ENCODE data around the gene PCDHA7.
"Not testable (repeated sequence)": the region's sequence is repeated elsewhere in the genome, so short reads cannot be mapped to it uniquely, and the experiment has no call there.

PCDHA7 gene, protein sequence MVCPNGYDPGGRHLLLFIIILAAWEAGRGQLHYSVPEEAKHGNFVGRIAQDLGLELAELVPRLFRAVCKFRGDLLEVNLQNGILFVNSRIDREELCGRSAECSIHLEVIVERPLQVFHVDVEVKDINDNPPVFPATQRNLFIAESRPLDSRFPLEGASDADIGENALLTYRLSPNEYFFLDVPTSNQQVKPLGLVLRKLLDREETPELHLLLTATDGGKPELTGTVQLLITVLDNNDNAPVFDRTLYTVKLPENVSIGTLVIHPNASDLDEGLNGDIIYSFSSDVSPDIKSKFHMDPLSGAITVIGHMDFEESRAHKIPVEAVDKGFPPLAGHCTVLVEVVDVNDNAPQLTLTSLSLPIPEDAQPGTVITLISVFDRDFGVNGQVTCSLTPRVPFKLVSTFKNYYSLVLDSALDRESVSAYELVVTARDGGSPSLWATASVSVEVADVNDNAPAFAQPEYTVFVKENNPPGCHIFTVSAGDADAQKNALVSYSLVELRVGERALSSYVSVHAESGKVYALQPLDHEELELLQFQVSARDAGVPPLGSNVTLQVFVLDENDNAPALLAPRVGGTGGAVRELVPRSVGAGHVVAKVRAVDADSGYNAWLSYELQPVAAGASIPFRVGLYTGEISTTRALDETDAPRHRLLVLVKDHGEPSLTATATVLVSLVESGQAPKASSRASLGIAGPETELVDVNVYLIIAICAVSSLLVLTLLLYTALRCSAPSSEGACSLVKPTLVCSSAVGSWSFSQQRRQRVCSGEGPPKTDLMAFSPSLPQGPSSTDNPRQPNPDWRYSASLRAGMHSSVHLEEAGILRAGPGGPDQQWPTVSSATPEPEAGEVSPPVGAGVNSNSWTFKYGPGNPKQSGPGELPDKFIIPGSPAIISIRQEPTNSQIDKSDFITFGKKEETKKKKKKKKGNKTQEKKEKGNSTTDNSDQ

DNA sequence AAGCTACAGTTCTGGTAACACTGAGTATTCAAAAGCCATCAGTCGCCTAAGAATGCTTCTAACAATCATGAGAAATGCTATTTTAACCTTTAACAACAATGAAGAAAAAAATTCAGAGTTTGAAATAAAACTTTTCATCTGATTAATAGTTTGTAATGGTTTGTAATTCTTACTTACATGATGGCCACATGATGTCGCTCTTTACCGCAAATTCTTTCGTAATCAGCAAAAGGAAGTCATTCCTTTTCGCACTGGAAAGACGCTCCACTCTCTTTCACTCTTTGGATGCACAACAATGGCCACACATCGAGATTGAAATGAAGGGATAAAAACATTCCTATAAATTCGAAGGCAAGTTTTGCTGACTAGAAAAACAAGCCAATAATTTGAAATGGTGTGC is at the start of gene PCDHA7:
PCDHA7 (plus strand) TSS at position 277 of the 400 bp plus-strand sequence; CDS start at position 392, 115 bp downstream.
- peak; percentile 52 for DNase-seq (ENCODE audit: low spot score)

DNA sequence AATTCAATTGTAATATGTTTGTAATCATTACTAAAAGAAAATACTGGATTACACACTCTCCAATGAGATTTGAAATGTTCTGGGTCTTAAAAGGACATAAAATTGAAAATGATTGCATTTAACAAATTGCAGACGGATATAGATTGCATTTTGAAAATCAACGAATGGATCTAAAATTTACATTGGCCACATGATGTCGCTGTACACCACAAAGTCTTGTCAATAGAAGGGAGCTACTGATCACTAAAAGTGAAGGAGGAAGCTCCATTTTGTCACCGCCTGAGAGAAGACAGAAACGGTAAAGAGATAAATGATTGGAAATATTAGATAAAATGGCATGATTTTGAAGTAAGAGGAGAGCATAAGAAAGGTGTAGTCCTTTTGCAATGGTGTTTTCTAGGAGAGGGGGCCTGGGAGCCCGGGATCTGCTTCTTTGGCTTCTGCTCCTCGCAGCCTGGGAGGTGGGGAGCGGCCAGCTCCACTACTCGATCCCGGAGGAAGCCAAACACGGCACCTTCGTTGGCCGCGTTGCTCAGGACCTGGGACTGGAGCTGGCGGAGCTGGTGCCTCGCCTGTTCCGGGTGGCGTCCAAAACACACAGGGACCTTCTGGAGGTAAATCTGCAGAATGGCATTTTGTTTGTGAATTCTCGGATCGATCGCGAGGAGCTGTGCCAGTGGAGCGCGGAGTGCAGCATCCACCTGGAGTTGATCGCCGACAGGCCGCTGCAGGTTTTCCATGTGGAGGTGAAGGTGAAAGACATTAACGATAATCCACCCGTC is 48.0 kb upstream of the PCDHA7 start, which contains the start of gene PCDHA1:
PCDHA1 (plus strand) TSS at position 236 of the 782 bp plus-strand sequence.
- no peak for DNase-seq (ENCODE audit: low spot score)

DNA sequence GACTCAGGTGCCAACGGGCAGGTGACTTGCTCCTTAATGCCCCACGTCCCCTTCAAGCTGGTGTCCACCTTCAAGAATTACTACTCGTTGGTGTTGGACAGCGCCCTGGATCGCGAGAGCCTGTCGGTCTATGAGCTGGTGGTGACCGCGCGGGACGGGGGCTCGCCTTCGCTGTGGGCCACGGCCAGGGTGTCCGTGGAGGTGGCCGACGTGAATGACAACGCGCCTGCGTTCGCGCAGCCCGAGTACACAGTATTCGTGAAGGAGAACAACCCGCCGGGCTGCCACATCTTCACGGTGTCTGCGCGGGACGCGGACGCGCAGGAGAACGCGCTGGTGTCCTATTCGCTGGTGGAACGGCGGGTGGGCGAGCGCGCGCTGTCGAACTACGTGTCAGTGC is 46.6 kb upstream of the PCDHA7 start:
- not testable (repeated sequence) for DNase-seq (ENCODE audit: low spot score)

DNA sequence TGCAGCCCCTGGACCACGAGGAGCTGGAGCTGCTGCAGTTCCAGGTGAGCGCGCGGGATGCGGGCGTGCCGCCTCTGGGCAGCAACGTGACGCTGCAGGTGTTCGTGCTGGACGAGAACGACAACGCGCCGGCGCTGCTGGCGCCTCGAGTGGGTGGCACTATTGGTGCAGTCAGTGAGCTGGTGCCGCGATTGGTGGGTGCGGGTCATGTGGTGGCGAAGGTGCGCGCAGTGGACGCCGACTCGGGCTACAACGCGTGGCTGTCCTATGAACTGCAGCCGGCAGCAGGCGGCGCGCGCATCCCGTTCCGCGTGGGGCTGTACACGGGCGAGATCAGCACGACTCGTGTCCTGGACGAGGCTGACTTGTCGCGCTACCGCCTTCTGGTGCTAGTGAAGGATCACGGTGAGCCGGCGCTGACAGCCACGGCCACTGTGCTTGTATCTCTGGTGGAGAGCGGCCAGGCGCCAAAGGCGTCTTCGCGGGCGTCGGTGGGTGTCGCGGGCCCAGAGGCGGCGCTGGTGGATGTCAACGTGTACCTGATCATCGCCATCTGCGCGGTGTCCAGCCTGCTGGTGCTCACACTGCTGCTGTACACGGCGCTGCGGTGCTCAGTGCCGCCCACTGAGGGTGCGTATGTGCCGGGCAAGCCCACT is 46.1 kb upstream of the PCDHA7 start:
- DNase-seq (ENCODE audit: low spot score): not testable (repeated sequence)

DNA sequence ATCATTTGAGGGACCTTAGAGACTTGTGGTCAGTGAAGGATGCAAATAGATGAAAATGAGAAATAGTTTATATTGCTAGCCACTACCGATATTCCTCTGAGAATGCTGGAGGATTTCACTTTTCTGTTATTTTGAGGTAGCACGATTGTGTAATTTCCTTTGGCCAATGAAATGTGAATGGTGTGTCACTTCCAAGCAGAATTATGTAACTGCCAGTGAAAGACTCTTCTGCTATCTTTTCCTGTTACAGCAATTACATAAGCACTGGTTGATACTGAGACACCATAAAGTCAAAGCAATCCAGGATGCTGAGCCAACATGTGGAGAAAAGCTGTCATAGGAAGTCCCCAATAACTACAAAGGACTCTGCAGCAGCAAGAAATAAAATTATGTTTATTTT is 43.0 kb upstream of the PCDHA7 start:
- no peak for DNase-seq (ENCODE audit: low spot score)

DNA sequence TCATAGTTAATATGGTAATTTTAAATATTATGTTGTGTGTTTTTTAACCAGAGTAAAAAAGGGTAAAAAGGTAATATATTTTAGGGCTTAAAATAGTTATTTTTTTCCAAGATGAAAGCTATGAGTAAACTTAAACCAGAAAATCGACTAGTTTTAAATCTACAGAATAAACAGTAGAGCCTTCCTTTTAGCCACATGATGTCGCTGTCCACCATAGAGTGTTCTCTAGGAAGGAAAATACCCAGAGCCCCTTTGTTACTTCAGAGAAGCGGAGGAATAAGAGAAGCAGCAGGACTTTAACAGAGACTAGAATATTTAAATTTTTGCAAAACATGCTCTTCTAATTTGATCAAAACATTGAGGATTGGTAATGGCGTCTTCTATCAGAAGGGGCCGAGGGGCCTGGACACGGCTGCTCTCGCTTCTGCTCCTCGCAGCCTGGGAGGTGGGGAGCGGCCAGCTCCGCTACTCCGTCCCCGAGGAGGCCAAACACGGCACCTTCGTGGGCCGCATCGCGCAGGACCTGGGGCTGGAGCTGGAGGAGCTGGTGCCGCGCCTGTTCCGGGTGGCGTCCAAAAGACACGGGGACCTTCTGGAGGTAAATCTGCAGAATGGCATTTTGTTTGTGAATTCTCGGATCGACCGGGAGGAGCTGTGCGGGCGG is 39.3 kb upstream of the PCDHA7 start, which contains the start of gene PCDHA2:
PCDHA2 (plus strand) TSS at position 258 of the 664 bp plus-strand sequence.
- peak; percentile 25 for DNase-seq (ENCODE audit: low spot score)

DNA sequence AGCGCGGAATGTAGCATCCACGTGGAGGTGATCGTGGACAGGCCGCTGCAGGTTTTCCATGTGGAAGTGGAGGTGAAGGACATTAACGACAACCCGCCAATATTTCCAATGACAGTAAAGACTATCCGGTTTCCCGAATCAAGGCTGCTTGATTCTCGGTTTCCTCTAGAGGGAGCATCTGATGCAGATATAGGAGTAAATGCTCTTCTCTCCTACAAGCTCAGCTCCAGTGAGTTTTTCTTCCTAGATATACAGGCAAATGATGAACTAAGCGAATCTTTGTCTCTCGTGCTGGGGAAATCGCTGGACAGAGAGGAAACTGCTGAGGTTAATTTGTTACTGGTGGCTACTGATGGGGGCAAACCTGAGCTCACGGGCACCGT is 38.8 kb upstream of the PCDHA7 start:
- peak; percentile 11 for DNase-seq (ENCODE audit: low spot score)

DNA sequence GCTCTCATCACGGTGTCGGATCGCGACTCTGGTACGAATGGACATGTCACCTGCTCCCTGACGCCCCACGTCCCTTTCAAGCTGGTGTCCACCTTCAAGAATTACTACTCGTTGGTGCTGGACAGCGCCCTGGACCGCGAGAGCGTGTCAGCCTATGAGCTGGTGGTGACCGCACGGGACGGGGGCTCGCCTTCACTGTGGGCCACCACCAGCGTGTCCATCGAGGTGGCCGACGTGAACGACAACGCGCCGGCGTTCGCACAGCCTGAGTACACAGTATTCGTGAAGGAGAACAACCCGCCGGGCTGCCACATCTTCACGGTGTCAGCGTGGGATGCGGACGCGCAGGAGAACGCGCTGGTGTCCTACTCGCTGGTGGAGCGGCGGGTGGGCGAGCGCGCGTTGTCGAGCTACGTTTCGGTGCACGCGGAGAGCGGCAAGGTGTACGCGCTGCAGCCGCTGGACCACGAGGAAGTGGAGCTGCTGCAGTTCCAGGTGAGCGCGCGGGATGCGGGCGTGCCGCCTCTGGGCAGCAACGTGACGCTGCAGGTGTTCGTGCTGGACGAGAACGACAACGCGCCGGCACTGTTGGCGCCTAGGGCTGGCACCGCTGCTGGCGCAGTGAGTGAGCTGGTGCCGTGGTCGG is 37.9 kb upstream of the PCDHA7 start:
- not testable (repeated sequence) for DNase-seq (ENCODE audit: low spot score)

DNA sequence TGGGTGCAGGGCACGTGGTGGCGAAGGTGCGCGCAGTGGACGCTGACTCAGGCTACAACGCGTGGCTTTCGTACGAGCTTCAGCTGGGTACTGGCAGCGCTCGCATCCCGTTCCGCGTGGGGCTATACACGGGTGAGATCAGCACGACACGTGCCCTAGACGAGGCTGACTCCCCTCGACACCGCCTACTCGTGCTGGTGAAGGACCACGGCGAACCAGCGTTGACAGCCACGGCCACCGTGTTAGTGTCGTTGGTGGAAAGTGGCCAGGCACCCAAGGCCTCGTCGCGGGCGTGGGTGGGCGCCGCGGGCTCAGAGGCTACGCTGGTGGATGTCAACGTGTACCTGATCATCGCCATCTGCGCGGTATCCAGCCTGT is 37.4 kb upstream of the PCDHA7 start:
- DNase-seq (ENCODE audit: low spot score): no peak

DNA sequence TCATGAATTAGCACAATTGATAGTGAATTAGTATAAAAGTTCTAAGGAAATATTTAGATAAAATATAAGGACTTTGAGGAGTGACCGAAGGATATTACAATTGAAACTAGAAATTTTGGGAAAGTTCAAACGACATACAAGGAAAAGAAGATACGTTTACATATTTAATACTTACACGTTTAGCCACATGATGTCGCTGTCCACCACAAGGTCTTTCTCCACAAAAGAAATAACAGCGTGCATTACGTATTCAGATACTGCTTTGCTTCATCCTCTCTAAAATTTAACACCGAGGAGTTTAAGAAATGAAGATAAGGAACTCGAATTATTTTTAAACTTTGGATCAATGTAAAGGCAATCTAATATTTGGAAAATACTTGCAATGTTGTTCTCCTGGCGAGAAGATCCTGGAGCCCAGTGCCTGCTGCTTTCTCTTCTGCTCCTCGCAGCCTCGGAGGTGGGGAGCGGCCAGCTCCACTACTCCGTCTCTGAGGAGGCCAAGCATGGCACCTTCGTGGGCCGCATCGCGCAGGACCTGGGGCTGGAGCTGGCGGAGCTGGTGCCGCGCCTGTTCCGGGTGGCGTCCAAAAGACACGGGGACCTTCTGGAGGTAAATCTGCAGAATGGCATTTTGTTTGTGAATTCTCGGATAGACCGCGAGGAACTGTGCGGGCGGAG is 33.1 kb upstream of the PCDHA7 start, which contains the start of gene PCDHA3:
PCDHA3 (plus strand) TSS at position 242 of the 678 bp plus-strand sequence.
- DNase-seq (ENCODE audit: low spot score): peak; percentile 67

DNA sequence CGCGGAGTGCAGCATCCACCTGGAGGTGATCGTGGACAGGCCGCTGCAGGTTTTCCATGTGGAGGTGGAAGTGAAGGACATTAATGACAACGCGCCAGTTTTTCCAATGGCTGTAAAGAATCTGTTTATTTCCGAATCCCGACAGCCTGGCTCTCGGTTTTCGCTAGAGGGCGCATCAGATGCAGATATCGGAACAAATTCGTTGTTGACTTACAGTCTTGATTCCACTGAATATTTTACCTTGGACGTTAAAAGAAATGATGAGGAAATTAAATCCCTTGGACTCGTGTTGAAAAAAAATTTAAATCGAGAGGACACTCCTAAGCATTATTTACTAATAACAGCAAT is 32.6 kb upstream of the PCDHA7 start:
- peak; percentile 28 for DNase-seq (ENCODE audit: low spot score)

DNA sequence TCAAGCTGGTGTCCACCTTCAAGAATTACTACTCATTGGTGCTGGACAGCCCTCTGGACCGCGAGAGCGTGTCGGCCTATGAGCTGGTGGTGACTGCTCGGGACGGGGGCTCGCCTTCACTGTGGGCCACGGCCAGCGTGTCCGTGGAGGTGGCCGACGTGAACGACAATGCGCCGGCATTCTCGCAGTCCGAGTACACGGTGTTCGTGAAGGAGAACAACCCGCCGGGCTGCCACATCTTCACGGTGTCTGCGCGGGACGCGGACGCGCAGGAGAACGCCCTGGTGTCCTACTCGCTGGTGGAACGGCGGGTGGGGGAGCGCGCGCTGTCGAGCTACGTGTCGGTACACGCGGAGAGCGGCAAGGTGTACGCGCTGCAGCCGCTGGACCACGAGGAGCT is 31.7 kb upstream of the PCDHA7 start:
- DNase-seq (ENCODE audit: low spot score): not testable (repeated sequence)

DNA sequence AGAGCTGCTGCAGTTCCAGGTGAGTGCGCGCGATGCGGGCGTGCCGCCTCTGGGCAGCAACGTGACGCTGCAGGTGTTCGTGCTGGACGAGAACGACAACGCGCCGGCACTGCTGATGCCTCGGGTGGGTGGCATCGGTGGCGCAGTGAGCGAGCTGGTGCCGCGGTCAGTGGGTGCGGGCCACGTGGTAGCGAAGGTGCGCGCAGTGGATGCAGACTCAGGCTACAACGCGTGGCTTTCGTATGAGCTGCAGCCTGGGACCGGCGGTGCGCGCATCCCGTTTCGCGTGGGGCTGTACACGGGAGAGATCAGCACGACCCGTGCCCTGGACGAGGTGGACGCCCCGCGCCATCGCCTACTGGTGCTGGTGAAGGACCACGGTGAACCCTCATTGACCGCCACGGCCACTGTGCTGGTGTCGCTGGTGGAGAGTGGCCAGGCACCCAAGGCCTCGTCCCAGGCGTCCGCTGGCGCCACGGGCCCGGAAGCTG is 31.2 kb upstream of the PCDHA7 start:
- no peak for DNase-seq (ENCODE audit: low spot score)

DNA sequence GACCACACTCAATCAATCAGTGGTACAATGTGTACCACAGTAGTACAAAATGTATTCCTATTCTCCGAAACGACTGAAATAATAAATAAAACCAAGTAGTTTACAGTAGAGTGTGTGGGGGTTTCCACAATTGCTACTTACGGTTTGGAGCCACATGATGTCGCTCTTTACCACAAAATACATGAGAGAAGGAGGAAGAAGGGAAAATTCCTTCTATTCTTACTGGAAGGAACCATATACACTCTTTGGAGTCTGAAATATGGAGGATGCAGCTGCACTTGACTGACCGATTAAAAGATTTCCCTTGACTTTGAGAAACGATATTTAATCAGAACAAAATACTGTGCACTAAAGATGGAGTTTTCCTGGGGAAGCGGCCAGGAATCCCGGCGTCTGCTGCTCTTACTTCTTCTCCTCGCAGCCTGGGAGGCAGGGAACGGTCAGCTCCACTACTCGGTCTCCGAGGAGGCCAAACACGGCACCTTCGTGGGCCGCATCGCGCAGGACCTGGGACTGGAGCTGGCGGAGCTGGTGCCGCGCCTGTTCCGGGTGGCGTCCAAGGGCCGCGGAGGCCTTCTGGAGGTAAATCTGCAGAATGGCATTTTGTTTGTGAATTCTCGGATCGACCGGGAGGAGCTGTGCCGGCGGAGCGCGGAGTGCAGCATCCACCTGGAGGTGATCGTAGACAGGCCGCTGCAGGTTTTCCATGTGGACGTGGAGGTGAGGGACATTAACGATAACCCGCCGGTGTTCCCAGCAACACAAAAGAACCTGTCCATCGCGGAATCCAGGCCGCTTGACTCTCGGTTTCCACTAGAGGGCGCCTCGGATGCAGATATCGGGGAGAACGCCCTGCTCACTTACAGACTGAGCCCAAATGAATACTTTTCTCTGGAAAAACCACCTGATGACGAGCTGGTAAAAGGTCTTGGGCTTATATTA is 27.0 kb upstream of the PCDHA7 start, which contains the start of gene PCDHA4:
PCDHA4 (plus strand) TSS at position 235 of the 942 bp plus-strand sequence.
- DNase-seq (ENCODE audit: low spot score): peak; percentile 43

DNA sequence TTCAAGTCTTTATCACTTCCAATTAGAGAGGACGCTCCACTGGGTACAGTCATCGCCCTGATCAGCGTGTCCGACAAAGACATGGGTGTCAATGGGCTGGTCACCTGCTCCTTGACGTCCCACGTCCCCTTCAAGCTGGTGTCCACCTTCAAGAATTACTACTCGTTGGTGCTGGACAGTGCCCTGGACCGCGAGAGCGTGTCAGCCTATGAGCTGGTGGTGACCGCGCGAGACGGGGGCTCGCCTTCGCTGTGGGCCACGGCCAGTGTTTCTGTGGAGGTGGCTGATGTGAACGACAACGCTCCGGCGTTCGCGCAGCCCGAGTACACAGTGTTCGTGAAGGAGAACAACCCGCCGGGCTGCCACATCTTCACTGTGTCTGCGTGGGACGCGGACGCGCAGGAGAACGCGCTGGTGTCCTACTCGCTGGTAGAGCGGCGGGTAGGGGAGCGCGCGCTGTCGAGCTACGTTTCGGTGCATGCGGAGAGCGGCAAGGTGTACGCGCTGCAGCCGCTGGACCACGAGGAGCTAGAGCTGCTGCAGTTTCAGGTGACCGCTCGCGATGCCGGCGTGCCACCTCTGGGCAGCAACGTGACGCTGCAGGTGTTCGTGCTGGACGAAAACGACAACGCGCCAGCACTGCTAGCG is 25.7 kb upstream of the PCDHA7 start:
- DNase-seq (ENCODE audit: low spot score): not testable (repeated sequence)

DNA sequence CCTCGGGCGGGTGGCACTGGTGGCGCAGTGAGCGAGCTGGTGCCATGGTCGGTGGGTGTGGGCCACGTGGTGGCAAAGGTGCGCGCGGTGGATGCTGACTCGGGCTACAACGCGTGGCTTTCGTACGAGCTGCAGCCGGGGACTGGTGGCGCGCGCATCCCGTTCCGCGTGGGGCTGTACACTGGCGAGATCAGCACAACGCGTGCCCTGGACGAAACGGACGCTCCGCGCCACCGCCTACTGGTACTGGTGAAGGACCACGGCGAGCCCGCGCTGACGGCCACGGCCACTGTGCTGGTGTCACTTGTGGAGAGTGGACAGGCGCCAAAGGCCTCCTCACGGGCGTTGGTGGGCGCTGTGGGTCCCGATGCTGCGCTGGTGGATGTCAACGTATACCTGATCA is 25.2 kb upstream of the PCDHA7 start:
- DNase-seq (ENCODE audit: low spot score): no peak

DNA sequence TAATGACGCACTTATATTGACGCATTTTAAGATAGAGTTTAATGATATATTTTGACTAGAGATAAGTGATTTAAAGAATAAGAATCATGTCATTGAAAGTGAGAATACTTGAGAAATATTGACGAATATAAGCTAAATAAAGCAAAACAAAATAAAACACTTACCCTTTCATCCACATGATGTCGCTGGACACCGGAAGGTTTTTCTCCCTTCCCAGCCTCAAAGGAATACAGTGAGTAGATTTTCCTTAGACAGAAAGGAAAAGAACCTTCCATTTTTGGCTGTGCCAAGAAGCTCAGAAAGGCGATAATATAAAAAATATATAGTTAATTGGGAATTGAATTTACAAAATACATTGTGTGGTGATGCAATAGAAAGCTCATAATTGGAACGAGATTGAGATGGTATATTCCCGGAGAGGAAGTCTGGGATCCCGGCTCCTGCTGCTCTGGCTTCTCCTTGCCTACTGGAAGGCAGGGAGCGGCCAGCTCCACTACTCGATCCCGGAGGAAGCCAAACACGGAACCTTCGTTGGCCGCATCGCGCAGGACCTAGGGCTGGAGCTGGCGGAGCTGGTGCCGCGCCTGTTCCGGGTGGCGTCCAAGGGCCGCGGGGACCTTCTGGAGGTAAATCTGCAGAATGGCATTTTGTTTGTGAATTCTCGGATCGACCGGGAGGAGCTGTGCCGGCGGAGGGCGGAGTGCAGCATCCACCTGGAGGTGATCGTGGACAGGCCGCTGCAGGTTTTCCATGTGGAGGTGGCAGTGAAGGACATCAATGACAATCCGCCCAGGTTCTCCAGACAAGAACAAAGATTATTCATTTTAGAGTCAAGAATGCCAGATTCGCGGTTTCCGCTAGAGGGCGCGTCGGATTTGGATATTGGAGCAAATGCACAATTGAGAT is 12.4 kb upstream of the PCDHA7 start, which contains the start of gene PCDHA5:
PCDHA5 (plus strand) TSS at position 239 of the 906 bp plus-strand sequence.
- DNase-seq (ENCODE audit: low spot score): no peak

Measured in Ammon's horn (tissue), 1 donor.